ENCODE data around the gene MED13L. TPM values are rescaled to one million over a fixed set of nuclear protein-coding genes. Genes with fewer than 3 reads are reported as not detected.

MED13L gene
- total and polyA plus RNA-seq, 2 experiments from 2014 or later, result 11.7 to 88.7 TPM

DNA sequence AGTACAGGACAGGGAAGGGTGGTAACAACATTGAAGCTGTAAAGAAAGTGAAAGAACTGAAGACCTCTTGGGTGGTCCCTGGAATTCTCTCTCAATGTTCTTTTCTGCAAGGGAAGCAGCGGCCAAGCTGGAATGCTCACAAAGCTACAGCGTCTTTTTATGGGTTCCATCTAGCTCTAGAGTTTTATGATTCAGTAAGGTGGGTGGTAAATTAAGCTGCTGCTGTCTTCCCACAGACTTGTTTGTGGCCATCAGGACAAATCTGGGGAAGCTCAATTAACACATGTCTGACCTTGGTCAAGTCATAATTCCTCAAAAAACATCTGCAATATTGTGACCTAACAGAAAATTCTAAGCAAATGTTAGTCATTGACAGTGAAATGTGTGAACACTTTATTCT is 139.1 kb downstream of the MED13L start:
- in situ Hi-C loops (cut with MboI), result no loop called here
- Histone ChIP-seq H4K20me1 (ENCODE audit: insufficient read depth) (peaks cover 52% of the 10 kb centered on the region), H3K27me3 (replicated peaks; ENCODE audit: insufficient read depth) (no peaks in the 10 kb centered on the region), H3K27ac (peak overlapping the region; percentile 54), H3K9ac (no peak overlapping the region), H3K4me2 (ENCODE audit: unreplicated experiment) (peak overlapping the region; percentile 63), H2AFZ (no peak overlapping the region), H3K36me3 (ENCODE audit: low read depth) (no peaks in the 10 kb centered on the region), H3K4me1 (ENCODE audit: insufficient read depth) (peaks cover 92% of the 10 kb centered on the region), H3K79me2 (ENCODE audit: insufficient read depth) (peaks cover 98% of the 10 kb centered on the region), H3K4me3 (peak overlapping the region; percentile 18; the same call in 1 of the 2 replicates), H3F3A (ENCODE audit: insufficient read depth) (peaks cover 87% of the 10 kb centered on the region), H3K9me2 (ENCODE audit: insufficient read depth) (no peaks in the 10 kb centered on the region), H3K9me3 (ENCODE audit: low read depth) (no peaks in the 10 kb centered on the region)
- 6 to 11% methylated on average over 2 of the region's 2 CpGs for WGBS, 2 experiments (ENCODE audit: low coverage in 1 of 2, low lambda C conversion rate in 2 of 2, missing lambda C conversion rate in 2 of 2)
- DNase-seq, result peak; percentile 60
- TF ChIP-seq EZH2phosphoT487 (IDR thresholded peaks at IDR 0.05; ENCODE audit: insufficient read depth, low read depth) (0 out of 2 replicates have a peak, but pooled peaks have one; percentile 33), EZH2 (IDR thresholded peaks at IDR 0.05; ENCODE audit: insufficient read depth, poor library complexity, severe bottlenecking) (no peak)

DNA sequence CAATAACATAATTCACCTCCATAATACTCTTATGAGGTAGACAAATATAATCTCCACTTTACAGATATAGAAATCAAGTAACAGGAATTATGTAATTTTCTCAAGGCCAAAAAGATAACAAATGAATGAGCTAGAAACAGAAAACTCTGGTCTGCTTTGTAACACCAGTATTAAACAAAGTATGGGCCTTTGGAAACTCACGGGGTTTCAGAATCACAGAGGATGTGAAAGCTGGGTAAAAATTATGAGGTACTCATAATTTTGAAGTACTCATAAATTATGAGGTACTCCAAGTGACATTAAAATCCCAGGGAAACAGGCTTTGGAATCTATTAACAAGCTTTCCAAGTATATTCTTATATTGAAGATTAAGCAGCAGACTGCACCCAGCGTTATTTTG is 140.2 kb downstream of the MED13L start:
- DNase-seq, result no peak
- TF ChIP-seq EZH2phosphoT487 (IDR thresholded peaks at IDR 0.05; ENCODE audit: insufficient read depth, low read depth) (no peak), EZH2 (IDR thresholded peaks at IDR 0.05; ENCODE audit: insufficient read depth, poor library complexity, severe bottlenecking) (no peak)
- H3K4me2 ChIP-seq (ENCODE audit: unreplicated experiment), result no peak overlapping the region
- H3K4me1 ChIP-seq (ENCODE audit: insufficient read depth), result peaks cover 91% of the 10 kb centered on the region
- no peak overlapping the region for H2AFZ ChIP-seq
- H3F3A ChIP-seq (ENCODE audit: insufficient read depth), result peaks cover 79% of the 10 kb centered on the region
- in situ Hi-C loops (cut with MboI), result no loop called here
- peaks cover 100% of the 10 kb centered on the region for H3K79me2 ChIP-seq (ENCODE audit: insufficient read depth)
- H3K9ac ChIP-seq, result no peak overlapping the region
- WGBS, 2 experiments (ENCODE audit: low coverage in 1 of 2, low lambda C conversion rate in 2 of 2, missing lambda C conversion rate in 2 of 2), result 48 to 50% methylated on average over 2 of the region's 2 CpGs
- H4K20me1 ChIP-seq (ENCODE audit: insufficient read depth), result peaks cover 57% of the 10 kb centered on the region
- no peak overlapping the region for H3K27ac ChIP-seq
- H3K9me2 ChIP-seq (ENCODE audit: insufficient read depth), result no peaks in the 10 kb centered on the region
- H3K9me3 ChIP-seq (ENCODE audit: low read depth), result no peaks in the 10 kb centered on the region
- no peaks in the 10 kb centered on the region for H3K27me3 ChIP-seq (replicated peaks; ENCODE audit: insufficient read depth)
- no peaks in the 10 kb centered on the region for H3K36me3 ChIP-seq (ENCODE audit: low read depth)
- H3K4me3 ChIP-seq, result no peak overlapping the region

DNA sequence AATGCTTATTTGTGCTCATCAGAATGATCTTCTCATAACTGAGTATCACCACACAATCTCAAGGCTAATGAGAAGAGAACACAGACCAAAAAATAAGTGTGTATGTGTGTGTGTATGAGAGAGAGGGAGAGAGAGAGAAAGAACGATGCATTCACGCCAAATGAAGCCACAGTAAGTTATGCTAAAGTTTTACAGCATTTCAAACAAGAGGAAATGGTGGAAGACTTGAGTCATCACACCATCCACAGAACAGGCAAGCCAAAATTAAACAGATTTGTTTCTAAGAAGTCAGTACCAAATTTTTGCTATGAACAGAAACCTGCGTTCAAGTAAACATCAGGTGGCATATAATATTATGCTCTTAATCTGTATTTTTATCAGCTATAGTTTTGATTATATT is 141.2 kb downstream of the MED13L start:
- DNase-seq, result peak; percentile 77
- Histone ChIP-seq H3K4me2 (ENCODE audit: unreplicated experiment) (peak overlapping the region; percentile 53), H3K9me3 (ENCODE audit: low read depth) (no peaks in the 10 kb centered on the region), H3F3A (ENCODE audit: insufficient read depth) (peaks cover 69% of the 10 kb centered on the region), H3K4me1 (ENCODE audit: insufficient read depth) (peaks cover 81% of the 10 kb centered on the region), H3K9me2 (ENCODE audit: insufficient read depth) (no peaks in the 10 kb centered on the region), H2AFZ (no peak overlapping the region), H3K36me3 (ENCODE audit: low read depth) (no peaks in the 10 kb centered on the region), H3K79me2 (ENCODE audit: insufficient read depth) (peaks cover 100% of the 10 kb centered on the region), H3K27me3 (replicated peaks; ENCODE audit: insufficient read depth) (no peaks in the 10 kb centered on the region), H4K20me1 (ENCODE audit: insufficient read depth) (peaks cover 65% of the 10 kb centered on the region), H3K4me3 (0 out of 2 replicates have a peak overlapping the region, but pooled peaks have one; percentile 7), H3K9ac (no peak overlapping the region), H3K27ac (peak overlapping the region; percentile 30; the same call in 1 of the 2 replicates)
- 44 to 47% methylated on average over 3 of the region's 3 CpGs for WGBS, 2 experiments (ENCODE audit: low coverage in 1 of 2, low lambda C conversion rate in 2 of 2, missing lambda C conversion rate in 2 of 2)
- TF ChIP-seq EZH2 (IDR thresholded peaks at IDR 0.05; ENCODE audit: insufficient read depth, poor library complexity, severe bottlenecking) (no peak), EZH2phosphoT487 (IDR thresholded peaks at IDR 0.05; ENCODE audit: insufficient read depth, low read depth) (no peak)
- in situ Hi-C loops (cut with MboI), result no loop called here

DNA sequence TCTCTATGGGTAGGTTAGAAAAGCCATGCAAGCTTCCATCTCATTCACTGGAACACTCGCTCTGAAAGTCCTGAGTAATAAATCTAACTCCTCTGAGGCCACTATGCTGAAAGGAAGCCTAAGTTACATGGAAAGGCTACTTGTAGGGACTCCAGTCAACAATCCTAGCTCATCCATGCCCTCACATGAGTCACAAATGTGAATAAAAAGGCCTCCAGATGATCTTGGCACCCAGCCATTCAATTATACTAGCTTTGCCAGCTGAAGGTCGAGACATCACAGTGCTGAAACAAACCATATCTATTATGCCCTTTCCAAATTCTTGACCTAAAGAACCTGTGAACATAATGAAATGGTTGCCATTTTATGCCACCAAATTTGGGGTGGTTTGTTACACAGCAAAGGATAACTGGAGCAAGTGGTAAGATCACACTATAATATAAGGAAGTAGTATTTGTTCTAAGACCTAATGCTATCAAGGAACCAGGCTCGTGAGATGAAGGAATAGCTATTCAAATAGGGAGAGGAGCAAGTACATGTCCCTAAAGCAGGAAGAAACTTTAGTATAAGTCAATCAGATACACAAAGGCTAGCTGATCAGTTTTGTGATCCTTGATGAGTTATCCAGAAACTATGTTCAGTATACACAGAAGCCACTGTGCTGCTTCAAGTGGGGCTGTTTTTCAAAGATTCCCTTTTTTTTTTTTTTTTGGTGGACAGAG is 142.1 kb downstream of the MED13L start:
- H3K27ac ChIP-seq, result 0 out of 2 replicates have a peak overlapping the region, but pooled peaks have one; percentile 8
- in situ Hi-C loops (cut with MboI), result no loop called here
- H3K9ac ChIP-seq, result no peak overlapping the region
- peaks cover 100% of the 10 kb centered on the region for H3K79me2 ChIP-seq (ENCODE audit: insufficient read depth)
- no peak overlapping the region for H2AFZ ChIP-seq
- H3F3A ChIP-seq (ENCODE audit: insufficient read depth), result peaks cover 61% of the 10 kb centered on the region
- H3K4me1 ChIP-seq (ENCODE audit: insufficient read depth), result peaks cover 76% of the 10 kb centered on the region
- WGBS, 2 experiments (ENCODE audit: low coverage in 1 of 2, low lambda C conversion rate in 2 of 2, missing lambda C conversion rate in 2 of 2), result 29 to 39% methylated on average over 3 of the region's 3 CpGs
- no peaks in the 10 kb centered on the region for H3K27me3 ChIP-seq (replicated peaks; ENCODE audit: insufficient read depth)
- H3K4me3 ChIP-seq, result no peak overlapping the region
- no peaks in the 10 kb centered on the region for H3K9me2 ChIP-seq (ENCODE audit: insufficient read depth)
- peak overlapping the region; percentile 53 for H3K4me2 ChIP-seq (ENCODE audit: unreplicated experiment)
- peak; percentile 77 for DNase-seq
- TF ChIP-seq EZH2phosphoT487 (IDR thresholded peaks at IDR 0.05; ENCODE audit: insufficient read depth, low read depth) (no peak), EZH2 (IDR thresholded peaks at IDR 0.05; ENCODE audit: insufficient read depth, poor library complexity, severe bottlenecking) (no peak)
- H3K9me3 ChIP-seq (ENCODE audit: low read depth), result no peaks in the 10 kb centered on the region
- H4K20me1 ChIP-seq (ENCODE audit: insufficient read depth), result peaks cover 67% of the 10 kb centered on the region
- H3K36me3 ChIP-seq (ENCODE audit: low read depth), result no peaks in the 10 kb centered on the region
